HG02571 (cell line): ENCODE data around the gene LINGO1.

Experiments used
- ATAC-seq: cut with Tn5 transposase; IDR thresholded peaks from one replicate; pipeline ENCODE4 v1.9.1; 2021; ENCODE audit warnings: mild to moderate bottlenecking, moderate library complexity; ENCODE audit not compliant: unreplicated experiment

LINGO1 gene

GRCh38 chr15:77633134-77633912, 611 bp upstream of the LINGO1 start:
- peak; percentile 55 for ATAC-seq

- no peak for ATAC-seq
These were observed 773 bp downstream of the LINGO1 start for GRCh38 chr15:77631745-77632533.

- ATAC-seq = no peak
These were observed 1.6 kb downstream of the LINGO1 start for GRCh38 chr15:77630956-77631744.

GRCh38 chr15:77630056-77630455, 2.7 kb downstream of the LINGO1 start:
- no peak for ATAC-seq

- ATAC-seq = no peak
These were observed 3.4 kb downstream of the LINGO1 start for GRCh38 chr15:77629070-77630030.

GRCh38 chr15:77628010-77628409, 4.7 kb downstream of the LINGO1 start:
- ATAC-seq = no peak

GRCh38 chr15:77627581-77627980, 5.1 kb downstream of the LINGO1 start:
- no peak for ATAC-seq

- no peak for ATAC-seq
These were observed 5.6 kb downstream of the LINGO1 start for GRCh38 chr15:77627067-77627466.

- no peak for ATAC-seq
These were observed 6.7 kb downstream of the LINGO1 start for GRCh38 chr15:77626002-77626401.

- no peak for ATAC-seq
These were observed 7.3 kb downstream of the LINGO1 start for GRCh38 chr15:77625376-77625775.

- no peak for ATAC-seq
These were observed 7.8 kb downstream of the LINGO1 start for GRCh38 chr15:77624868-77625267.

GRCh38 chr15:77623755-77624524, 8.8 kb downstream of the LINGO1 start:
- no peak for ATAC-seq

- no peak for ATAC-seq
These were observed 9.6 kb downstream of the LINGO1 start for GRCh38 chr15:77622934-77623754.

GRCh38 chr15:77622209-77622933, 10.3 kb downstream of the LINGO1 start:
- ATAC-seq = no peak

- ATAC-seq = no peak
These were observed 10.9 kb downstream of the LINGO1 start for GRCh38 chr15:77621847-77622208.

GRCh38 chr15:77620960-77621647, 11.6 kb downstream of the LINGO1 start:
- no peak for ATAC-seq

- ATAC-seq = no peak
These were observed 12.4 kb downstream of the LINGO1 start for GRCh38 chr15:77620297-77620696.
